ENCODE measurements around the gene B4GALT6. TPM values are rescaled to one million over a fixed set of nuclear protein-coding genes. Genes with fewer than 3 reads are reported as not detected.

Gene B4GALT6
- total and polyA plus RNA-seq, 9 of the 15 experiments (the other 6 are each of a cell fraction or from before 2014, with no cell fraction given): 0.03 to 0.27 (median 0.08) TPM

- no peaks in the 10 kb centered on the region; the same call in 1 of the 2 replicates for H3K9me3 ChIP-seq (replicated peaks; ENCODE audit: control insufficient read depth, insufficient read depth, low read depth, low read length)
- FAIRE-seq: no peak
- no peak overlapping the region for H3K4me2 ChIP-seq (ENCODE audit: insufficient read depth, low read length)
- ChIA-PET CTCF (ENCODE audit: low intra/inter-chr PET ratio) (no interaction called here), POLR2A (no interaction called here)
- no peak for DNase-seq (ENCODE audit: extremely low read depth in 1 of 4, low spot score in 3 of 4)
- H3K9me1 ChIP-seq (ENCODE audit: control insufficient read depth, insufficient read depth, low read length): no peaks in the 10 kb centered on the region
- in situ Hi-C loops (cut with MboI) (no loop called here), intact Hi-C loops (cut with micrococcal nuclease) (no loop called here)
- no peak overlapping the region for H2AFZ ChIP-seq (ENCODE audit: low read depth, low read length)
- H3K4me1 ChIP-seq (replicated peaks in 1 of 2; ENCODE audit: control insufficient read depth in 2 of 2, insufficient read depth in 2 of 2, low read length in 2 of 2): peaks cover 0 to 12% of the 10 kb centered on the region in 2 experiments; a peak in 1 of 5 replicates
- H3K9ac ChIP-seq (ENCODE audit: insufficient read depth in 1 of 2, low read depth in 2 of 2, low read length in 2 of 2): no peak overlapping the region
- no peaks in the 10 kb centered on the region for H3K79me2 ChIP-seq (ENCODE audit: control insufficient read depth, insufficient read depth, low read length)
- no peak for ATAC-seq
- no peaks in the 10 kb centered on the region for H4K20me1 ChIP-seq (replicated peaks; ENCODE audit: control insufficient read depth, insufficient read depth, low read length)
- H3K27me3 ChIP-seq (ENCODE audit: control insufficient read depth in 2 of 2, insufficient read depth in 2 of 2, low read length in 2 of 2): peaks cover 2 to 4% of the 10 kb centered on the region in 2 experiments; a peak in 2 of 5 replicates
- H3K4me3 ChIP-seq: no peak overlapping the region
- H3K27ac ChIP-seq (ENCODE audit: extremely low read depth, low read depth, low read length): no peak overlapping the region
- no peaks in the 10 kb centered on the region for H3K36me3 ChIP-seq (ENCODE audit: control insufficient read depth, insufficient read depth, low read length)
- no TSS peak for BruUV-seq (replicated peaks)
- TF ChIP-seq MTA2 (IDR thresholded peaks at IDR 0.05; ENCODE audit: low read depth): no peak
- TF ChIP-seq ZNF316 (IDR thresholded peaks at IDR 0.05): peak; percentile 71
- peak; percentile 58 for TF ChIP-seq MAFF (IDR thresholded peaks at IDR 0.05; ENCODE audit: low read length)
- TF ChIP-seq C11orf30 (IDR thresholded peaks at IDR 0.05; ENCODE audit: low read depth): peak; percentile 65; the same call in 1 of the 2 replicates
- TF ChIP-seq MAFG (tag; conservative IDR thresholded peaks at IDR 0.05): peak; percentile 69
These were observed 2.2 kb upstream of the B4GALT6 start for GRCh38 chr18:31686572-31686971.
